AG08395 (cell line): ENCODE data around the gene NUDT21.
"Not testable (repeated sequence)": the region's sequence is repeated elsewhere in the genome, so short reads cannot be mapped to it uniquely, and the experiment has no call there.

Experiments used
- DNase-seq: peaks from one replicate; pipeline ENCODE4 v3.0.0; 2012; ENCODE audit warnings: mixed read lengths, low spot score

NUDT21 gene

DNA sequence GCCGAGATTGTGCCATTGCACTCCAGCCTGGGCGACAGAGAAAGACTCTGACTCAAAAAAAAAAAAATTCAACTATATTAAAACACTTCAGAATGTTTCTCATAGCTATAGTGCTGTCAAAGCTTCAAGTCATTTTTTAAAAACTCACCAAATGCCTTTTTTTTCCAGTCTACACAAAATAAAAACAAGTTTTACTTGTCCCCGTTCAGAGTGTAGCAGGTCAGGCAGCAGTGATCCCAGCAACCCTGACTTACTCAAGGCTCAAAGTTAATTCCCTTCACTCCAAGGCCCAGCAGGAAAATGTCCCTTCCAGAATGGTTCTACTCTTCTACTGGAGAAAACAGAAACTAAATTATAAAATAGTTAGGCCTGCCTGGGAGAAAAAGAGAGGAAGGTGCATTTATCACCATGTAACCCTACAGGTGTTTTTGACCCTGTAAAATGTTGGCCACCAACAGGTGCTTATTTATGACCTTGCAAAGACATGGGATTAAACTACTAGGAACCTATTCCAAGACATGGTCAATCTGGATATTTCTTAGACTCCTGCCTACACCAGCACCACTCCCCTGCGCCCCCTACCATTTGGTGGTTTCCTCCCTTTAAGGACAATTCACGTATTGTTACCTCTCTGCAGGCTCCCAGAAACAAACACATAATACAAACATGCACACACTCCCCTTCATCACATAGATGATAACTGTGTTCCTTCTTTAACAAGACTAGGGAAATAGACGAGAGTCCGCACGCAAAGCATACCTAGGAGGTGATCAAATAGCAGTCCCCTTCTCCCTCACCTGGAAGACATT lies 31.2 kb downstream of the NUDT21 start:
- no peak for DNase-seq

- no peak for DNase-seq
These were observed 34.0 kb downstream of the NUDT21 start for GRCh38 chr16:56417138-56417537.

DNA sequence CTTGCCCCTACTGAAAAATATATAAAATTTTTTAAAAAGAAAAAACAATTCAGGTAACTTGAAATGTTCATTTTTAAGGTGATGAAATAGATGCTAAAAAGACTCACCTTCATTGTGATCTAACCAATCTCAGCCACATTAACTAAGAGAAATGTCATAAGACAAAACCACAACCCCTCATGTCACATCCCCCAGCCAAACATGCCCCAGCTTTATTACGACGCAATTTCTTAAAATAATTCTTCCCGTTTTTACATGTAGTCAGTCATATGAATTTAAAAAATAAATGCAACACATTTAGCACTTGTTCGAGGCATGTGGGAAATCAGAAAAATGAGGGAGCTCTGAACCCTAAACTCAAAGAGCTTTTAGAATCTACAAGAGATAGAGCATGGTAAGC lies 35.3 kb downstream of the NUDT21 start:
- DNase-seq, result no peak

GRCh38 chr16:56414366-56414765 lies 36.8 kb downstream of the NUDT21 start:
- no peak for DNase-seq

DNA sequence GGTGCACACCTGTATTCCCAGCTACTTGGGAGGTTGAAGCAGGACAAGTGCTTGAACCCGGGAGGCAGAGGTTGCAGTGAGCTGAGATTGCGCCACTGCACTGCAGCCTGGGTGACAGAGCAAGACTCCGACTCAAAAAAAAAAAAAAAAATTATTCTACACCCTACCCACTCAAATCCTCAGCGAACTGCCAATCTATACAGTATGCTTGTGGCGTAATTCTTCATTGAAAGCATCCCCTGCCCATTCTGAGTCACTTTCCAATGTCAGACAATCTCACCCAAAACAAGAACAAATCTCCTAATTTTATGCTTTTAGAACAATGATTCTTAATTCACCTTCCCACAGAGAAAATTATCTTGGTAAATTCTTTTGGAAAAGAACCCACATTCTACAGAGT lies 37.8 kb downstream of the NUDT21 start:
- no peak for DNase-seq

DNA sequence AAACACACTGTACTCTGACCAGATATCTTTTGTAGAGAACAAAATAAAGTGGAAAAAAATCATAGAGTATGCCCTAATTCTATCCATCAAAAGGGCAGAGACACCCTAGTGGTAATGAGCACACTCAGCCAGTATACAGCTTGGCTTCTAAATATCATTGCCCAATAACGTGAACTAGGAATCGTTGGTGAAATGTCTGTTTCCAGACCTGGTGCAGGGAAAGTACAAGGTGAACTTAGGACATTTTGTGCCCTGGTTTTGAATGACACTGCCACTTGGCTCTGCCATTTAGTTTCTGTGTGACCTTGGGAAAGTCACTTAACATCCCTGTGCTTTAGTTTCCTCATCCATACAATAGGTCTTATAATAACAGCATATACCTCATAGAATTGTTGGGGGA lies 39.5 kb downstream of the NUDT21 start:
- DNase-seq, result no peak

- DNase-seq, result no peak
These were observed 40.0 kb downstream of the NUDT21 start for GRCh38 chr16:56411123-56411522.

DNA sequence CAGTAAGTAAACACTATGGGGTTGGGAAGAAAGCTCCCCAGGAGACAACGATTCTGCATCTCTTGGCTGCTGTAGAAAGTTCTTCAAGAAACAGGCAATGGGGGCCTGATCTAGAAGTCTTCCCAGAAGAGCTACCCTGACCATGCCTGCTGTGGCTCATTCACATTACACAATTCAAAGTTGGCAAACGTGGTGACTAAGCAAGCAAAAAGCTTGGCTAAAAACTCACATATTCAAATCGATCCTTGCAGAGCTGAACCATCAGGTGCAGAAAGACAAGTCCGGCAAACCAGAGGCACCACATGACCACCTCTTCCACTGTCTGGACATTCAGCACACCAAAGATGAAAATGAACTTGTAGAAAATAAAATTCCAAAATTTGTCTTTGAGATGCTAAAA lies 41.9 kb downstream of the NUDT21 start:
- DNase-seq, result peak; percentile 25

GRCh38 chr16:56408379-56409098 lies 42.6 kb downstream of the NUDT21 start:
- DNase-seq, result no peak

DNA sequence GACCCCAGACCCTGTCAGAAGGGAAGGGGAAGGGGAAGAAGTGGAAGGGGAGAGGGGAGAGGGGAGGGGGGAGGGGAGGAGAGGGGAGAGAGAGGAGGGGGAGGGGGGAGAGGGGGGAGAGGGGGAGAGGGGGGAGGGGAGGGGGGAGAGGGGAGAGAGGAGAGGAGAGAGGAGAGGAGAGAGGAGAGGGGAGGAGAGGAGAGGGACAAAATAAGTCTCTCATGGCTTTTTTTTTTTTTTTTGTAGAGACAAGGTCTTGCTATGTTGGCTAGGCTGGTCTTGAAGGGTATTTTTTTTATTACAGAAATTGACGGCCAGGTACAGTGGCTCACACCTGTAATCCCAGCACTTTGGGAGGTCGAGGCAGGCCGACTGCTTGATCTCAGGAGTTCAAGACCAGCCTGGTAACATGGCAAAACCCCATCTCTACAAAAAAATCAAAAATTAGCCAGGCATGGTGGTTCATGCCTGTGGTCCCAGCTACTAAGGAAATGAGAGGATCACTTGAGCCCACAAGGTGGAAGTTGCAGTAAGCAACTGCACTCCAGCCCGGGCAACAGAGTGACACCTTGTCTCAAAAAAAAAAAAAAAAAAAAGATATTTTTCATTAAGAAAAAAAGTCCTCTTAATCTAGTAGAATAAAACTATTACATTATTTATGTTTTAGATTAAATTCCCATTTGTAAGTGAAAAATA lies 45.0 kb downstream of the NUDT21 start:
- no peak for DNase-seq

DNA sequence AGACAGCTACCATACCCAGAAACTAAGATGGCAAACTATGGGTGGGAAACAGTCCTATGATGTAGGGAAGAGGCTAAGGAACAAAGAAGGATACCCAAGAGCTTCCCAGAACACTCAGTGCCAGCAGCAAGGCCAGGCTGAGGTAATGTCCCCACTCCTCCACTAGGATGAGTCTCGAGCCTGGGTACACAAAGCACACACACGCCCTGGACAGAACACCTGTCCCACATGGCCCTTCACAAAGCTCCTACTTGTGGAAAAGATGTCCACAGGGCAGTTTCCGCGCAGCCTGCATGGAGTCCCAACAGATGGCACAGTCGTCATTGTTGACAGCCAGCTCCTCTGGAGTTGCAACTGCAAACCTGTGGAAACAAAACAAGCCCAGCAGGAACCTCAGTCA lies 49.6 kb downstream of the NUDT21 start:
- no peak for DNase-seq

GRCh38 chr16:56400458-56400857 lies 50.7 kb downstream of the NUDT21 start:
- no peak for DNase-seq

DNA sequence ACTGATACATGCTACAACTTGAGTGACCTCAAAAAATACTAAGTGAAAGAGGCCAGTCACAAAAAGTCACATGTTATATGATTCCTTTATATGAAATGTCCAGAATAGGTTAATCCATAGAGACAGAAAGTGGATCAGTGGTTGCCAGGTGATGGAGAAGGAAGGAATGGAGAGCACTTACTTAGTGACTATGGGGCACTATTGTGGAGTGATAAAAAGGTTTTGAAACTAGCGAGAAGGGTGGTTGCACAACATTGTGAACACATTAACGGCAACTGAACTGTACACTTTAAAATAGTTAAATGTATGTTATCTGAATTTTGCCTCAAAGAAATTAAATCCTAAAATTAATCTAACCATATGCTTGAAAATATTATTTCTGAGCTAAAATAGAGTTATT lies 51.6 kb downstream of the NUDT21 start:
- no peak for DNase-seq

- DNase-seq, result no peak
These were observed 52.1 kb downstream of the NUDT21 start for GRCh38 chr16:56399047-56399446.

DNA sequence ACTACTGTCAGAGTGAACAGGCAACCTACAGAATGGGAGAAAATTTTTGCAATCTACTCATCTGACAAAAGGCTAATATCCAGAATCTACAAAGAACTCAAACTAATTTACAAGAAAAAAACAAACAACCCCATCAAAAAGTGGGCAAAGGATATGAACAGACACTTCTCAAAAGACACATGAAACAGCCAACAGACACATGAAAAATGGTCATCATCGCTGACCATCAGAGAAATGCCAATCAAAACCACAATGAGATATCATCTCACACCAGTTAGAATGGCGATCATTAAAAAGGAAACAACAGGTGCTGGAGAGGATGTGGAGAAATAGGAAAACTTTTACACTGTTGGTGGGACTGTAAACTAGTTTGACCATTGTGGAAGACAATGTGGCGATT lies 54.4 kb downstream of the NUDT21 start:
- not testable (repeated sequence) for DNase-seq

DNA sequence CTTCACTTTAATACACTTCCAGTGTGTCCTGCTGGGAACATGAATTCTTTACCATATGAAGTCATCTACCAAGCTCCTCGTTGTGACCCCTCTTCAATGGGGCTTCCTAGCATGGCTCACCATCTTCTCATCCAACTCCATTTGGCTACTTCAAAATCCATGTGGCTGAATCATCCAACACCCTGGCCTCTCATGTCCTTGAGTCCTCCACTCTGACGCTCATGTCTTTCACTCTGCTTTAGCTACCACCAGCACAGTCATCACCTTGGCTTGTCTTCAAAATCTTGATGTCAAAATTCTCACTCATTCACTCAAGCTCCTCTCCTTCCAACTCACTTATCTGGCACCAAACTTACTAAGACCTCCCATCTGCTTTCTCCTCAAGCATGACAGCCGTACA lies 61.6 kb downstream of the NUDT21 start:
- peak; percentile 93 for DNase-seq

DNA sequence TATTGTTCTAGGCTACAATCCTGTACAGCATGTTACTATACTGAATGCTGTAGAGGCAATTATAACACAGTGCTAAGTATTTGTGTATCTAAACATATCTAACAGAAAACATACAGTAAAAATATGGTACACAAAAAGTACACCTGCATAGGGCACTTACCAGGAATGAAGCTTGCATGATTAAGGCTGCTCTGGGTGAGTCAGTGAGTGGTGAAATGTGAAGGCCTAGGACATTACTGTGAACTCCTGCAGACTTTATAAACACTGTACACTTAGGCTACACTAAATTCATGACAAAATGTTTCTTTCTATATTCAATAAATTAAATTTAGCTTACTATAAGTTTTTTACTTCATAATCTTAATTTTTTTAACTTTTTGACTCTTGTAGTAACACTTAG lies 62.9 kb downstream of the NUDT21 start:
- no peak for DNase-seq

DNA sequence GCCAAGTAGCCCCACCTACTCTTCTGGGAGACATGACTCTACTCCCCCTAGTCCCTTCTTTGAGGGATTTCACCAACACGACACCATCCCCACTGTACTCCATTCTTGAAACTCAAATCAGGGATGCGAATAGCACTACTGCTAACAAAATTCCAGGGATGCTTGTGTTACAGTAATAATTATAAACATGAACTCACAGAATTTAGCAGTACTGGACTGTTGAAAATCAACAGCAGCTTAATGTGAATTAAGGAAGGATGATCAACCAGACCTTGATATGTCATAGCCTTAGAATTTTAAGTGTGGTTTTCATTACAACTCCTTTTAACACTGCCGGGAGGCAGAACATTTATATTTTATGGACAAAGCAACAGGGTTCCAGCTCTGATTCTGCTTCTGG lies 63.7 kb downstream of the NUDT21 start:
- no peak for DNase-seq

GRCh38 chr16:56384074-56384721 lies 66.9 kb downstream of the NUDT21 start:
- no peak for DNase-seq

GRCh38 chr16:56382901-56383355 lies 68.2 kb downstream of the NUDT21 start:
- DNase-seq, result peak; percentile 14

DNA sequence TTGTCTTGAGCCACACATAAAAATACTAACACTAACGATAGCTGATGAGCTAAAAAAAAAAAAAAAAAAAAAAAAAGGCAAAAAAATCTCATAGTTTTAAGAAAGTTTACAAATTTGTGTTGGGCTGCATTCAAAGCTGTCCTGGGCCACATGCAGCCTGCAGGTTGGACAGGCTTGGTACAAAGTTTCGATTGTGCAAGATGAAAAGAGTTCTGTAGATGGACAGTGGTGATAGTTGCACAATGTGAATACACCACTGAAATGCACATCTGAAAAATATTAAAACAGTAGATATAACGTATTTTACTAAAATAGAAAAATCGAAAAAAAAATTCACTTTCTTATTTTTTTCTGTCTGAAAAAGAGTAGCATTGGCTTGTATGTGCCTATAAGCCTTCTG lies 68.7 kb downstream of the NUDT21 start:
- no peak for DNase-seq

DNA sequence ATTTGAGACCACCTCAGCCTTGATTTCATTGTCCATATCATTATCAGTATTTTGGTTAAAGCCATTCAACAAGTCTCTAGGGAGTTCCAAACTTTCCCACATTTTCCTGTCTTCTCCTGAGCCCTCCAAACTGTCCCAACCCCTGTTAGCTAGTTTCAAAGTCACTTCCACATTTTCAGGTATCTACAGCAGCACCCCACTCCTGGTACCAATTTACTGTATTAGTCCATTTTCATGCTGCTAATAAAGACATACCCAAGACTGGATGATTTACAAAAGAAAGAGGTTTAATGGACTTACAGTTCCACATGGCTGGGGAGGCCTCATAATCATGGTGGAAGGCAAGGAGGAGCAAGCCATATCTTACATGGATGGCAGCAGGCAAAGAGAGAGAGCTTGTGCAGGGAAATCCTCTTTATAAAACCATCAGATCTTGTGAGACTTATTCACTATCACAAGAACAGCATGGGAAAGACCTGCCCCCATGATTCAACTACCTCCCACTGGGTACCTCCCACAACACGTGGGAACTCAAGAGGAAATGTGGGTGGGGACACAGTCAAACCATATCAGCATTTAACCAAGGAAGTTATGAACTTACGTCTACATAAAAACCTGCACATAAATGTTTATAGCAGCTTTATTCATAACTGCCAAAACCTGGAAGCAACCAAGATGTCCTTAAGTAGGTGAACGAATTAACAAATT lies 70.2 kb downstream of the NUDT21 start:
- not testable (repeated sequence) for DNase-seq
